GM13976 (cell line): Measurements from ENCODE around the gene ATAD3A.
"Not testable (repeated sequence)": the region's sequence is repeated elsewhere in the genome, so short reads cannot be mapped to it uniquely, and the experiment has no call there.

Experiments used
- DNase-seq: peaks from one replicate; pipeline ENCODE4 v3.0.0; 2012; ENCODE audit warnings: low spot score
- CTCF ChIP-seq: IDR thresholded peaks from 2 replicates; pipeline ENCODE4 v1.5.1; 2012; ENCODE audit warnings: borderline replicate concordance, mild to moderate bottlenecking; ENCODE audit not compliant: insufficient read depth; ENCODE audit errors: extremely low read depth, missing control alignments, control extremely low read depth
- in situ Hi-C: fragments of 300-500 bp; cut with MboI; formaldehyde crosslinking; loops from one replicate; pipeline ENCODE4 v1.12.0; 2022; ENCODE audit warnings: low sequenced_read_pairs, mixed read lengths, inconsistent platforms; ENCODE audit not compliant: unreplicated experiment

The ATAD3A gene

GRCh38 chr1:1477206-1477605 is 34.8 kb upstream of the ATAD3A start:
- TF ChIP-seq CTCF: no peak
- in situ Hi-C loops: no loop called here
- DNase-seq: no peak

- TF ChIP-seq CTCF: no peak
- peak; percentile 27 for DNase-seq
- in situ Hi-C loops: no loop called here
These were observed 32.1 kb upstream of the ATAD3A start for GRCh38 chr1:1479547-1480487.

GRCh38 chr1:1480488-1480867 is 31.5 kb upstream of the ATAD3A start:
- DNase-seq, in situ Hi-C loops: not testable (repeated sequence)

GRCh38 chr1:1481811-1482210 is 30.2 kb upstream of the ATAD3A start:
- in situ Hi-C loops, DNase-seq: not testable (repeated sequence)

- no peak for TF ChIP-seq CTCF
- no peak for DNase-seq
- in situ Hi-C loops: no loop called here
These were observed 29.1 kb upstream of the ATAD3A start for GRCh38 chr1:1482856-1483255.

GRCh38 chr1:1483714-1484113 is 28.2 kb upstream of the ATAD3A start:
- TF ChIP-seq CTCF: no peak
- in situ Hi-C loops: no loop called here
- no peak for DNase-seq

GRCh38 chr1:1484976-1485750 is 26.8 kb upstream of the ATAD3A start:
- in situ Hi-C loops, DNase-seq: not testable (repeated sequence)

- DNase-seq, in situ Hi-C loops: not testable (repeated sequence)
These were observed 26.1 kb upstream of the ATAD3A start for GRCh38 chr1:1485755-1486317.
